Measurements from ENCODE around the gene NEUROG2. TPM values are rescaled to one million over a fixed set of nuclear protein-coding genes. Genes with fewer than 3 reads are reported as not detected.
A peak's percentile ranks its signal among the peaks of the same experiment; 100 is the strongest.

Gene NEUROG2
- total RNA-seq, 1 experiment from 2014 or later: 0.12 TPM

DNA sequence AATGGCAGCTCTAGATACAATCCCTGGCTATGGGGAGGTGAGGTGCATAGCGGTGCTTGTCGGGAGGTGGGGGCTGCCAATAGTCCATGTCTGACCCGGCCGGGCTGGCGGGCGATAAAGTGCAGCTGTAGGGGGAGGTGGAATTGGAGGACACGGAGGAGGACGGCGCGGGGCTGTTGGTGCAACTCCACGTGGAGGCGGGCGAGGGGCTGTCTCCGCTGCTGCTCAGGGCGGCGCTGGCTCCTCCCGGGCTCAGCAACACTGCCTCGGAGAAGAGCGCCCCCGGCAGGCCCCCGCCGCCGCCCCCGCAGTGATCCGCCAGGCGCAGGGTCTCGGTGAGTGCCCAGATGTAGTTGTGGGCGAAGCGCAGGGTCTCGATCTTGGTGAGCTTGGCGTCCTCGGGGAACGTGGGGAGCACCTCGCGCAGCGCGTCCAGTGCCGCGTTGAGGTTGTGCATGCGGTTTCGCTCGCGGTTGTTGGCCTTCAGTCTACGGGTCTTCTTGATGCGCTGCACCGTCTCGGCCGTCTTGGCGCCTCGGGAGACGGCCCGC lies 1.3 kb downstream of the NEUROG2 start:
- CTCF ChIA-PET: interaction anchor here (1.4 kb wide), 1 partner anchor 9 kb away, joined by 7 read pairs; no protein-coding TSS in a partner anchor
- H3K4me3 ChIP-seq (replicated peaks in 1 of 2; ENCODE audit: low read depth in 1 of 2, low read length in 2 of 2): peak overlapping the region in 1 of 2 experiments; percentile 65; a peak in 1 of 4 replicates
- H3K27me3 ChIP-seq (ENCODE audit: insufficient read depth, low read length): peaks cover 19% of the 10 kb centered on the region
- no TSS peak for BruUV-seq (replicated peaks)
- H3K79me2 ChIP-seq (ENCODE audit: insufficient read depth, low read length): no peaks in the 10 kb centered on the region
- POLR2A ChIA-PET: no interaction called here
- peak overlapping the region; percentile 93 for H3K4me2 ChIP-seq (ENCODE audit: low read length)
- no peaks in the 10 kb centered on the region for H3K9me2 ChIP-seq (ENCODE audit: insufficient read depth)
- peak overlapping the region; percentile 54 for H2AFZ ChIP-seq (ENCODE audit: low read depth, low read length, poor library complexity, severe bottlenecking)
- intact Hi-C loops (cut with micrococcal nuclease): no loop called here
- no peaks in the 10 kb centered on the region for H3K36me3 ChIP-seq (ENCODE audit: control insufficient read depth in 1 of 2, insufficient read depth in 2 of 2, low read length in 2 of 2)
- H3K9me3 ChIP-seq (ENCODE audit: control insufficient read depth in 1 of 2, insufficient read depth in 1 of 2, low read depth in 1 of 2, low read length in 2 of 2): no peaks in the 10 kb centered on the region
- no peak for ATAC-seq
- no peak for DNase-seq (ENCODE audit: low read depth, low spot score)
- H4K20me1 ChIP-seq (ENCODE audit: insufficient read depth): no peaks in the 10 kb centered on the region
- peaks cover 0 to 21% of the 10 kb centered on the region in 2 experiments; a peak in 2 of 4 replicates for H3K4me1 ChIP-seq (ENCODE audit: control insufficient read depth in 1 of 2, insufficient read depth in 2 of 2, low read length in 2 of 2)
- no peak overlapping the region for H3K27ac ChIP-seq (ENCODE audit: low read depth, low read length)
- TF ChIP-seq SP1 (IDR thresholded peaks at IDR 0.05; ENCODE audit: low read depth) (no peak), SIN3A (IDR thresholded peaks at IDR 0.05; ENCODE audit: low read depth) (no peak), SRF (IDR thresholded peaks at IDR 0.05; ENCODE audit: low read depth) (no peak), TCF7L2 (IDR thresholded peaks at IDR 0.05; ENCODE audit: borderline replicate concordance, extremely low read depth, insufficient read depth, insufficient read length) (no peak), ELF1 (IDR thresholded peaks at IDR 0.05; ENCODE audit: borderline replicate concordance, low read depth) (no peak), EZH2 (IDR thresholded peaks at IDR 0.05) (no peak), FOSL1 (IDR thresholded peaks at IDR 0.05; ENCODE audit: low read depth) (no peak), CEBPB (IDR thresholded peaks at IDR 0.05; ENCODE audit: low read depth) (no peak)
- TF ChIP-seq, protein P1, sequence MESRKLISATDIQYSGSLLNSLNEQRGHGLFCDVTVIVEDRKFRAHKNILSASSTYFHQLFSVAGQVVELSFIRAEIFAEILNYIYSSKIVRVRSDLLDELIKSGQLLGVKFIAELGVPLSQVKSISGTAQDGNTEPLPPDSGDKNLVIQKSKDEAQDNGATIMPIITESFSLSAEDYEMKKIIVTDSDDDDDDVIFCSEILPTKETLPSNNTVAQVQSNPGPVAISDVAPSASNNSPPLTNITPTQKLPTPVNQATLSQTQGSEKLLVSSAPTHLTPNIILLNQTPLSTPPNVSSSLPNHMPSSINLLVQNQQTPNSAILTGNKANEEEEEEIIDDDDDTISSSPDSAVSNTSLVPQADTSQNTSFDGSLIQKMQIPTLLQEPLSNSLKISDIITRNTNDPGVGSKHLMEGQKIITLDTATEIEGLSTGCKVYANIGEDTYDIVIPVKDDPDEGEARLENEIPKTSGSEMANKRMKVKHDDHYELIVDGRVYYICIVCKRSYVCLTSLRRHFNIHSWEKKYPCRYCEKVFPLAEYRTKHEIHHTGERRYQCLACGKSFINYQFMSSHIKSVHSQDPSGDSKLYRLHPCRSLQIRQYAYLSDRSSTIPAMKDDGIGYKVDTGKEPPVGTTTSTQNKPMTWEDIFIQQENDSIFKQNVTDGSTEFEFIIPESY (IDR thresholded peaks at IDR 0.05; ENCODE audit: extremely low read depth, insufficient replicate concordance, low read length): no peak
- TF ChIP-seq, protein P2, sequence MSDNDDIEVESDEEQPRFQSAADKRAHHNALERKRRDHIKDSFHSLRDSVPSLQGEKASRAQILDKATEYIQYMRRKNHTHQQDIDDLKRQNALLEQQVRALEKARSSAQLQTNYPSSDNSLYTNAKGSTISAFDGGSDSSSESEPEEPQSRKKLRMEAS (IDR thresholded peaks at IDR 0.05): no peak
- RAD21 ChIA-PET (ENCODE audit: low non-redundant PET in 1 of 2, low total read pairs in 2 of 2, uncharacterized antibody in 2 of 2, unreplicated experiment in 2 of 2): no interaction called here
- no peak overlapping the region for H3K9ac ChIP-seq (ENCODE audit: low read length)
